ENCODE results near the gene BIRC2.

DNA sequence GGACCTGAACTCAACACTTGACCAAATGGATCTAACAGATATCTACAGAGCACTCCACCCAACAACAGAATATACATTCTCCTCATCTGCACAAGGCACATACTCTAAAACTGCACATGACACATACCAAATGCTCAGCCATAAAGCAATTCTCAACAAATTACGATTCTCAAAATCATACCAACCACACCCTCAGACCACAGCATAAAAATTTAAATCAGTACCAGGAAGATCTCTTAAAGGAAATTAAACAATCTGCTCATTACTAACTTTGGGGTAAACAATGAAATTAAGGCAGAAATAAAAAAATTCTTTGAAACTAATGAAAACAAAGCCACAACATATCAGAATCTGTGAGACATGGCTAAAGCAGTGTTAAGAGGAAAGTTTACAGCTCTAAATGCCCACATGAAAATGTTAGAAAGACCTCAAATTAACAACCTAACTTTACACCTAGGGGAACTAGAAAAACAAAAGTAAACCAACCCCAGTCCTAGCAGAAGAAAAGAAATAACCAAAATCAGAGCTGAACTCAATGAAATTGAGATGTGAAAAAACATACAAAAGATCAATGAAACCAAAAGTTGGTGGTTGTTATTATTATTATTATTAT lies 68.4 kb downstream of the BIRC2 start:
- TF ChIP-seq HLTF (IDR thresholded peaks at IDR 0.05) = no peak
- TF ChIP-seq POLR2G (IDR thresholded peaks at IDR 0.05; ENCODE audit: low read depth, low read length) = no peak
- no peak for TF ChIP-seq ZFX (CRISPR knock-in tag; IDR thresholded peaks at IDR 0.05)
- TF ChIP-seq, protein P1, sequence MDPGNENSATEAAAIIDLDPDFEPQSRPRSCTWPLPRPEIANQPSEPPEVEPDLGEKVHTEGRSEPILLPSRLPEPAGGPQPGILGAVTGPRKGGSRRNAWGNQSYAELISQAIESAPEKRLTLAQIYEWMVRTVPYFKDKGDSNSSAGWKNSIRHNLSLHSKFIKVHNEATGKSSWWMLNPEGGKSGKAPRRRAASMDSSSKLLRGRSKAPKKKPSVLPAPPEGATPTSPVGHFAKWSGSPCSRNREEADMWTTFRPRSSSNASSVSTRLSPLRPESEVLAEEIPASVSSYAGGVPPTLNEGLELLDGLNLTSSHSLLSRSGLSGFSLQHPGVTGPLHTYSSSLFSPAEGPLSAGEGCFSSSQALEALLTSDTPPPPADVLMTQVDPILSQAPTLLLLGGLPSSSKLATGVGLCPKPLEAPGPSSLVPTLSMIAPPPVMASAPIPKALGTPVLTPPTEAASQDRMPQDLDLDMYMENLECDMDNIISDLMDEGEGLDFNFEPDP (CRISPR knock-in tag; IDR thresholded peaks at IDR 0.05) = no peak
- TF ChIP-seq ELK3 (CRISPR knock-in tag; IDR thresholded peaks at IDR 0.05) = no peak
- TF ChIP-seq, protein P2, sequence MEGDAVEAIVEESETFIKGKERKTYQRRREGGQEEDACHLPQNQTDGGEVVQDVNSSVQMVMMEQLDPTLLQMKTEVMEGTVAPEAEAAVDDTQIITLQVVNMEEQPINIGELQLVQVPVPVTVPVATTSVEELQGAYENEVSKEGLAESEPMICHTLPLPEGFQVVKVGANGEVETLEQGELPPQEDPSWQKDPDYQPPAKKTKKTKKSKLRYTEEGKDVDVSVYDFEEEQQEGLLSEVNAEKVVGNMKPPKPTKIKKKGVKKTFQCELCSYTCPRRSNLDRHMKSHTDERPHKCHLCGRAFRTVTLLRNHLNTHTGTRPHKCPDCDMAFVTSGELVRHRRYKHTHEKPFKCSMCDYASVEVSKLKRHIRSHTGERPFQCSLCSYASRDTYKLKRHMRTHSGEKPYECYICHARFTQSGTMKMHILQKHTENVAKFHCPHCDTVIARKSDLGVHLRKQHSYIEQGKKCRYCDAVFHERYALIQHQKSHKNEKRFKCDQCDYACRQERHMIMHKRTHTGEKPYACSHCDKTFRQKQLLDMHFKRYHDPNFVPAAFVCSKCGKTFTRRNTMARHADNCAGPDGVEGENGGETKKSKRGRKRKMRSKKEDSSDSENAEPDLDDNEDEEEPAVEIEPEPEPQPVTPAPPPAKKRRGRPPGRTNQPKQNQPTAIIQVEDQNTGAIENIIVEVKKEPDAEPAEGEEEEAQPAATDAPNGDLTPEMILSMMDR (IDR thresholded peaks at IDR 0.05 in 2 of 3, conservative IDR thresholded peaks at IDR 0.05 in 1 of 3; ENCODE audit: insufficient read depth in 2 of 3, low read depth in 1 of 3, low read length in 3 of 3) = no peak
- no peak for TF ChIP-seq MTF1 (CRISPR knock-in tag; IDR thresholded peaks at IDR 0.05; ENCODE audit: borderline replicate concordance)
- TF ChIP-seq CCNT2 (IDR thresholded peaks at IDR 0.05; ENCODE audit: borderline replicate concordance, extremely low read depth, insufficient read length, low read depth, low read length) = no peak
- no peak for TF ChIP-seq RAD21 (CRISPR knock-in tag; conservative IDR thresholded peaks at IDR 0.05 in 1 of 2, IDR thresholded peaks at IDR 0.05 in 1 of 2)
- no peak for TF ChIP-seq CREB1 (IDR thresholded peaks at IDR 0.05)
- no peak for TF ChIP-seq CREB1 (CRISPR knock-in tag; IDR thresholded peaks at IDR 0.05)
- no peak for TF ChIP-seq KLF16 (IDR thresholded peaks at IDR 0.05)
- no peak for TF ChIP-seq POLR2A (conservative IDR thresholded peaks at IDR 0.05)
- no peak for TF ChIP-seq EP300 (IDR thresholded peaks at IDR 0.05; ENCODE audit: low read length)

All from K562 (cell line).